ENCODE results near the gene CCNC. TPM values are rescaled to one million over a fixed set of nuclear protein-coding genes. Genes with fewer than 3 reads are reported as not detected.

CCNC gene
- total RNA-seq, 1 experiment from 2014 or later = 128 TPM

DNA sequence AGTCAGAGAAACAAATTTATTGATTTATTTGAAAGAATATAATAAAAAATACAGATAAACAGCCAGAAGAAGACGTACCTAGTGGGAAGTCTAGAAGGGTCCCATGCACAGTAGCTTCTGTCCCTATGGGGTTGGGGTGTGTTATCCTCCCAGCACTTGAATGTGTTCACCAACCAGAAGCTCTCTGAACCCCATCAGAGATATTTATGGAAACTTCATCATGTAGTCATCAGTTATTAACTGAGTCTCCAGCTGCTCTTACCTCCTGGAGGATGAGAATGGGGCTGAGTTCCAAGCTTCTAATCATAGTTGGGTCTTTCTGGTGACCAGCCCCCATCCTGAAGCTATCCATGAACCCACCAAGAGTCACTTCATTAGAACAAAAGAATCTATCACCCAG lies 37.8 kb downstream of the CCNC start:
- Histone ChIP-seq H3K27ac (no peak overlapping the region), H3K9me3 (replicated peaks) (no peaks in the 10 kb centered on the region), H3K36me3 (peaks cover 22% of the 10 kb centered on the region; the same call in 1 of the 2 replicates), H3K4me3 (no peak overlapping the region), H3K4me1 (no peaks in the 10 kb centered on the region), H3K27me3 (no peaks in the 10 kb centered on the region)
- no peak for DNase-seq

DNA sequence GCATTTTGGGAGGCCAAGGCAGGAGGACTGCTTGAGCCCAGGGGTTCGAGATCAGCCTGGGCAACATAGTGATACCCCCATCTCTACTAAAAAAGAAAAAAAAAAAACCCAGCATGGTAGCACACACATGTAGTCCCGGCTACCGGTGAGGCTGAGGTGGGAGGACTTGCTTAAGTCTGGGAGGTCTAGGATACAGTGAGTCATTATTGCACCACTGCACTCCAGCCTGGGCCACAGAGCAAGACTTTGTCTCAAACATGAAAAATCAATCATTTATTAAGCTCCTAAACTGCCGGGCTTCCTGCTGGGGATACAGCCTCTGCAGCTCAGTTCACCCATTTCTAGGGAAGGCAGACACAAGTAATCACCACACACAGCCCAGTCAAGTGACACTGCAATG lies 45.9 kb downstream of the CCNC start:
- no peaks in the 10 kb centered on the region for H3K36me3 ChIP-seq
- H3K4me3 ChIP-seq = no peak overlapping the region
- H3K27me3 ChIP-seq = no peaks in the 10 kb centered on the region
- H3K9me3 ChIP-seq (replicated peaks) = no peaks in the 10 kb centered on the region
- no peaks in the 10 kb centered on the region for H3K4me1 ChIP-seq
- no peak overlapping the region for H3K27ac ChIP-seq
- no peak for DNase-seq

DNA sequence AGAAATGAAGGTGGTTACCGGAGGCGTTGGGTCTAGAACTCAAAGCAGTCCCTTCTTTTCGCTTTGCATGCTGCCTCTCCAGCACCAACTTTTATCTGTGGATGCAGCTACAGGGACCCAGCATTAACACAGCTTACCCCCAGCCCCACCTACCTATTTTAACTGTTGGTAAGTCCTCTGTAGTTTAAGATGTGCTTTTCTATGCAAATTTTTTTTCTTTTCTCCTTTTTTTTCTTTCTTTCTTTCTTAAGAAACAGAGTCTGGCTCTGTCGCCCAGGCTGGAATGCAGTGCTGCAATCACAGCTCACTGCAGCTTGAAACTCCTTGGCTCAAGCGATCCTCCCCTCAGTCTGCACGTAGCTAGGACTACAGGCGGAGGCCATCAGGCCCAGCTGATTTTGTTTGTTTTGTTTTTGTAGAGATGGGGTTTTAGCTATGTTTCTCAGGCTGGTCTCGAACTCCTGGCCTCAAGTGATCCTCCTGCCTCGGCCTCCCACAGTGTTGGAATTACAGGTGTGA lies 46.8 kb downstream of the CCNC start:
- H3K4me1 ChIP-seq = no peaks in the 10 kb centered on the region
- no peak for DNase-seq
- peak overlapping the region; percentile 77 for H3K27ac ChIP-seq
- H3K36me3 ChIP-seq = no peaks in the 10 kb centered on the region
- H3K27me3 ChIP-seq = no peaks in the 10 kb centered on the region
- H3K9me3 ChIP-seq (replicated peaks) = no peaks in the 10 kb centered on the region
- peak overlapping the region; percentile 90 for H3K4me3 ChIP-seq

DNA sequence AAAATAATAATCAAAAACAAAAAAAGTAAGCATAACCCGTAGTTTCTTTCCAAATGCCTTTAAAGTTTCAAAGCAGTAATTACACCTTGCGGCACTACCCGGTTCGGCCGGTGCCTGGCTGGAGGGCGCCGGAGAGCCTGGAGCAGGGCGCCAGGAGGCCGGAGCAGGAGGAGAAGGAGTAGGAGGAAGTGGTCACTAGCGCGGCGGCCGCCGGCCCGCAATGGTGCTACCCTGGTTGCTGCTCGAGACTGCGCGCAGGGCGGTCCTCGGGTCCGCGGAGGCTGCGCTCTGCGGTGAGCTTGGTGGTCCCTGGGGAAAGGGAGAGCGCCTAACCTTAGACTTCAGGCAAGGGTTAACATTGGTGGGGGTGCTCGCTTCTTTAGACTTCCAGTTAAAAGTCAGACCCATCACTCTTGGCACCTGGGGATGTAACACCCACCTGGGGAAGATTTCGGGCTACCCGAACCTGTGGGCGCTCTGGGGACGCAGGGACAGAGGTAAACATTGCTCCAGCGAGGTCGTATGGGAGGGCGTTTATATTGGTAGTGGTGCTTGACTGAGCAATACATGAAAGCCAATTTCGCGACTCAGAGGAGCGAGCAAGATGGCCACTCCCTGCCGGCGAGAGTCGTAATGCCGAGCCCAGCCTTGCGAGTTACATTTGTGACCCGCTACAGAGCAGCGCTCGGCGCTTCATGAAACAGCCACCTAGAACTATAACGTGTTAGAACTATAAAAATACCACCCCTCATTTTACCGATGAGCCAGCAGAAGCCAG lies 47.4 kb downstream of the CCNC start:
- H3K9me3 ChIP-seq (replicated peaks) = no peaks in the 10 kb centered on the region
- H3K4me3 ChIP-seq = peak overlapping the region; percentile 90
- no peaks in the 10 kb centered on the region; the same call in 1 of the 2 replicates for H3K36me3 ChIP-seq
- H3K27me3 ChIP-seq = no peaks in the 10 kb centered on the region
- H3K4me1 ChIP-seq = peaks cover 3% of the 10 kb centered on the region; the same call in 1 of the 2 replicates
- H3K27ac ChIP-seq = peak overlapping the region; percentile 77
- DNase-seq = peak; percentile 85 to 88

DNA sequence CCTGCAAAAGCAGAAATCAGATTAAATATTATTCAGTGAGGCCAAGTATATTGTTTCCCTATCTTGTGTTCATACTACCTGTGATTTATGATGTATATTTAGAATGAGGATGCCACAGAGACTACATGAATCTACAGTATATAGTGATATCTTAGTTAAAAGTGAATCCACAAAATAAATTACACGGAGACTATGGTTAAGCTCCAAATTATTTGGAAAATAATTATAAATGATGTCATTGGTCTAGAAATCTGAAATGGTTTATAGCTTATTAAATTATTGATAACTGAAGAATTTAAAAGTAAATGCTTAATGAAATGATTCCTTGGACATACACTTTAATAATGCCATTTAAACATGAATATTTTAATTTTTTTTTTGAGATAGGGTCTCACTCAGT lies 49.0 kb downstream of the CCNC start:
- Histone ChIP-seq H3K9me3 (replicated peaks) (no peaks in the 10 kb centered on the region), H3K4me3 (no peak overlapping the region), H3K27me3 (no peaks in the 10 kb centered on the region), H3K36me3 (no peaks in the 10 kb centered on the region; the same call in 1 of the 2 replicates), H3K27ac (no peak overlapping the region), H3K4me1 (peaks cover 3% of the 10 kb centered on the region; the same call in 1 of the 2 replicates)
- no peak for DNase-seq

DNA sequence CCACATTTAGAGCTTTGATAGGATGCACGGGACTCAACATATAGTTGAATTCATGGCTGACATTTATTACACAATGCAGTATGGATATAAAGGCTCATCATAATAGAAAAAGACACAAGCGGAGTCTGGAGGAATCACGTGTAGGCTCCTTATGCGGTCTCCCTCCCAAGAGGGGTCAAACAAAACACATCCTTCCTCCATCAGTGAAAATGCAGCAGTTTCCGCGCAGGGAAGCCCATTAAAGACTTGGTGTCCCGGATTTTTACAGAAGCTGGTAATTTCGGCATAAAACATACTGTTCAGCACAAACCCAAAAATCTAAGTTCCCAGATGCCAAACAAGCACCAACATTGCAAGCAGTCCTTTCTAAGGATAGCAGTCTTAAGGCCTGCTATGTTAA lies 54.4 kb downstream of the CCNC start:
- Histone ChIP-seq H3K4me3 (peak overlapping the region; percentile 89), H3K9me3 (replicated peaks) (no peaks in the 10 kb centered on the region), H3K36me3 (no peaks in the 10 kb centered on the region; the same call in none of the 2 replicates), H3K27me3 (no peaks in the 10 kb centered on the region), H3K27ac (no peak overlapping the region), H3K4me1 (peaks cover 7% of the 10 kb centered on the region; the same call in 1 of the 2 replicates)
- peak in 1 of 2 experiments; percentile 19 for DNase-seq

DNA sequence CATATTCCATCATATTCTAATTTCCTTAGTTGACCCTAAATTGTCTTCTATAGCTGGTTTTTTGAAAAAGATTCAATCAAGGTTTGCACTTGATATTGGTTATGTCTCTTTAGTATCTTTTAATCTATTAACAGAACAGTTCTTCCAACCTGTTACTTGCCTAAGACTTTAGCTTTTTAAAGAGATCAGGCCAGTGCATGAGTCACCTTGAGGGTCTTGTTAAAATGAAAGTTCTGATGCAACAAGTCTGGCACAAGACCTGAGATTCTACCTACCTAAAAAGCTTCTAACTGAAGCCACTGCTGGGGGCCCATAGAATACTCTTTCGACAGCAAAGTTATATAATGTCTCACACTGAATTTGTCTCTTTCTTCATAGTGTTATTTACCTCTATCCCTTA lies 56.4 kb downstream of the CCNC start:
- Histone ChIP-seq H3K9me3 (replicated peaks) (no peaks in the 10 kb centered on the region), H3K27me3 (no peaks in the 10 kb centered on the region), H3K4me3 (no peak overlapping the region), H3K27ac (no peak overlapping the region), H3K4me1 (peaks cover 7% of the 10 kb centered on the region; the same call in 1 of the 2 replicates), H3K36me3 (no peaks in the 10 kb centered on the region; the same call in none of the 2 replicates)
- DNase-seq = no peak

DNA sequence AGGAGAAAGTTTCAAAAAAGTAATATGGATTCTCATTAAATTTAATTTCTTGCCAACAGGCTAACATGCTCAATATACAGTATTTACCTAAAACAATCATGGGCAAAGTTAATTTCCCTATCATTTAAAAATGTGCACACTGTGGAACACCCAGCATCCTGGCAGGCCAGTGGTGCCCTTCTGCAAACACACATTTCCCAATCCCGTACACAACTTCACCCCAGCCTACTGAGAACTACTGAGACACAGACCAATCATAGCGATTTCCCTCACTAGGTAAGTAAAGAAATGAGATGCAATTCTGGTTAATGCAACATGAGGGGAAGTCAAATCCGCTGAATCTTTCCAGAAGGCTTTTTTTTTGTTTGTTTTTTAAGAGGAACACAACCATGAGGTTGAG lies 60.8 kb downstream of the CCNC start:
- H3K4me3 ChIP-seq = no peak overlapping the region
- H3K27me3 ChIP-seq = no peaks in the 10 kb centered on the region
- no peaks in the 10 kb centered on the region for H3K4me1 ChIP-seq
- H3K9me3 ChIP-seq (replicated peaks) = no peaks in the 10 kb centered on the region
- peaks cover 9% of the 10 kb centered on the region for H3K36me3 ChIP-seq
- H3K27ac ChIP-seq = no peak overlapping the region
- no peak for DNase-seq

DNA sequence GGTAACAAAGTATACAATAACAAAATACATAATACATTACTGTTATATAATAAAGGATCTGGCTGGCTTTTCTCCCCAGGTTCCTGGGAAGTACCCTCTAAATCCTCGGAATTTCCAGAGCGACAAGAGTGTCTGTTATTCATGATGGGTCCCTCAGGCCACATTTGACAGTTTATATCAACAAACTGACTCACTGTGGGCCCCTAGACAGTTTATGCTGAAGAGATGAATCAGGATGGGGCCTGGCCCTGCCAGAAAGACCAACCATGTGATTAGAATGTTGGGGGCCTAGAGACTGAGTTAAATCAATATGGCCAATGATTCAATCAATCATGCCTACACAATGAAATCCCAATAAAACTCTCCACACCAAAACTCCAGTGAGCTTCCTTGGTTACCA lies 66.7 kb downstream of the CCNC start:
- Histone ChIP-seq H3K9me3 (replicated peaks) (no peaks in the 10 kb centered on the region), H3K36me3 (peaks cover 17% of the 10 kb centered on the region), H3K27ac (no peak overlapping the region), H3K27me3 (no peaks in the 10 kb centered on the region), H3K4me1 (peaks cover 11% of the 10 kb centered on the region), H3K4me3 (no peak overlapping the region)
- no peak for DNase-seq

DNA sequence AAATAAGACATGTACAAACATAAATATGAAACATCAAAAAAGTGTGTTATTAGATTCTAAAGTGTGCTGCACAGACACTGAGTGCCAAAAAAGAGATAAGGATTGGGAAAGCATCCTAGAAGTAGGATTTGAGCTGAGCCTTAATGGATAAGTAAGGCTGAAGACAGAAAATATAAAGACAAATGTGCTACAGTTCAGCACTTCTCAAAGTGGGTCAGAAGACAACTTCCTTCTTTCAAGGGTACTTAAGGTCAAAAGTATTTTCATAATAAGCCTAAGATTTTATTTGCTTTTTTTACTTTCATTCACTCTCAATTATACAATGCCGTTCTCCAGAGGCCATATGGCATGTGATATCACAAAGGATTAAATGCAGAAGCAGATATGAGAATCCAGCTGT lies 70.0 kb downstream of the CCNC start:
- no peak overlapping the region for H3K27ac ChIP-seq
- DNase-seq = peak in 1 of 2 experiments; percentile 24
- peaks cover 11% of the 10 kb centered on the region for H3K4me1 ChIP-seq
- H3K27me3 ChIP-seq = no peaks in the 10 kb centered on the region
- H3K4me3 ChIP-seq = no peak overlapping the region
- H3K9me3 ChIP-seq (replicated peaks) = no peaks in the 10 kb centered on the region
- peaks cover 18% of the 10 kb centered on the region for H3K36me3 ChIP-seq

DNA sequence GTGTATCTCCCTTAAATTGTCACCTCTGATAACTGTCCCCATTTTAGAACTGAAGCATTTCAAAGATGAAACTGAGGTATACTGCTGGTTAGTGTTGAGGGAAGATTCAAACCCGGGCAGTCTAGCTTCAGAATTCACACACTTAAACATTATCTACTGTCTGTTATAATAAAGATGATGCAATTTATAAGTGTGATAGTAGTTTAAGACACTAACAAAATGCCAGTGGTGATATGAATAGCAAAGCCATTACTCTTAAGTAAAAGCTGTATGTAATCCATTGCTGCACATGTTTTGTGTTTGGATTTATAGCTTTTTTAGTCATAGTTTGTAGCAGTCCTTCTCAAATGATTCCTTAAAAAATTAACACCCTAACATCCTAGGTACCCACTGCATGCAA lies 73.0 kb downstream of the CCNC start:
- H3K27me3 ChIP-seq = no peaks in the 10 kb centered on the region
- no peak for DNase-seq
- no peak overlapping the region for H3K27ac ChIP-seq
- peaks cover 10% of the 10 kb centered on the region for H3K36me3 ChIP-seq
- no peaks in the 10 kb centered on the region for H3K9me3 ChIP-seq (replicated peaks)
- no peak overlapping the region for H3K4me3 ChIP-seq
- H3K4me1 ChIP-seq = peaks cover 11% of the 10 kb centered on the region

Other genes with a start within 250 kb of the CCNC start
- gene FAXC, start 219.0 kb downstream of the CCNC start, total RNA-seq (2014; rRNA removed; shearing (Covaris generic)) = 5.0 and 7.4 TPM in 2 replicates
- 13.9 and 15.9 TPM in 2 replicates for gene COQ3, start 174.5 kb downstream of the CCNC start, total RNA-seq (2014; rRNA removed; shearing (Covaris generic))
- 74.4 and 110 TPM in 2 replicates for gene PNISR, start 143.4 kb downstream of the CCNC start, total RNA-seq (2014; rRNA removed; shearing (Covaris generic))
- gene USP45, start 53.2 kb downstream of the CCNC start, total RNA-seq (2014; rRNA removed; shearing (Covaris generic)) = 19.4 and 20.0 TPM in 2 replicates
- gene PRDM13, start 38.2 kb upstream of the CCNC start, total RNA-seq (2014; rRNA removed; shearing (Covaris generic)) = not detected in 2 replicates

All from SJCRH30 (cell line).